ENCODE results near the gene NRIP1.

NRIP1 gene

GRCh38 chr21:15001113-15001512 lies 63.7 kb downstream of the NRIP1 start:
- no peak for TF ChIP-seq CTCF (IDR thresholded peaks at IDR 0.05; ENCODE audit: low read depth, low read length, missing control alignments)
- H3K4me3 ChIP-seq (ENCODE audit: low read depth, low read length), result no peak overlapping the region
- DNase-seq (ENCODE audit: low read depth), result no peak
- in situ Hi-C loops (cut with HindIII; ENCODE audit: low sequenced_read_pairs), result no loop called here

GRCh38 chr21:15000081-15000480 lies 64.7 kb downstream of the NRIP1 start:
- no peak for TF ChIP-seq CTCF (IDR thresholded peaks at IDR 0.05; ENCODE audit: low read depth, low read length, missing control alignments)
- DNase-seq (ENCODE audit: low read depth), result peak; percentile 68

GRCh38 chr21:14998784-14999183 lies 66.0 kb downstream of the NRIP1 start:
- DNase-seq (ENCODE audit: low read depth), result no peak
- in situ Hi-C loops (cut with HindIII; ENCODE audit: low sequenced_read_pairs), result no loop called here
- H3K4me3 ChIP-seq (ENCODE audit: low read depth, low read length), result no peak overlapping the region
- no peak for TF ChIP-seq CTCF (IDR thresholded peaks at IDR 0.05; ENCODE audit: low read depth, low read length, missing control alignments)

More at GRCh38 chr21:15000081-15000480, 64.7 kb downstream of the NRIP1 start:
- in situ Hi-C loops (cut with HindIII; ENCODE audit: low sequenced_read_pairs), result no loop called here
- no peak overlapping the region for H3K4me3 ChIP-seq (ENCODE audit: low read depth, low read length)

- no peak for DNase-seq (ENCODE audit: low read depth)
- no peak for TF ChIP-seq CTCF (IDR thresholded peaks at IDR 0.05; ENCODE audit: low read depth, low read length, missing control alignments)
- H3K4me3 ChIP-seq (ENCODE audit: low read depth, low read length), result no peak overlapping the region
- in situ Hi-C loops (cut with HindIII; ENCODE audit: low sequenced_read_pairs), result no loop called here
These were observed 66.5 kb downstream of the NRIP1 start for GRCh38 chr21:14998336-14998735.

GRCh38 chr21:14995695-14996490 lies 68.9 kb downstream of the NRIP1 start:
- no peak for TF ChIP-seq CTCF (IDR thresholded peaks at IDR 0.05; ENCODE audit: low read depth, low read length, missing control alignments)
- no peak overlapping the region for H3K4me3 ChIP-seq (ENCODE audit: low read depth, low read length)
- in situ Hi-C loops (cut with HindIII; ENCODE audit: low sequenced_read_pairs), result no loop called here
- DNase-seq (ENCODE audit: low read depth), result peak; percentile 73

GRCh38 chr21:14995226-14995625 lies 69.6 kb downstream of the NRIP1 start:
- in situ Hi-C loops (cut with HindIII; ENCODE audit: low sequenced_read_pairs), result no loop called here
- DNase-seq (ENCODE audit: low read depth), result no peak
- no peak overlapping the region for H3K4me3 ChIP-seq (ENCODE audit: low read depth, low read length)
- no peak for TF ChIP-seq CTCF (IDR thresholded peaks at IDR 0.05; ENCODE audit: low read depth, low read length, missing control alignments)

All from astrocyte of the cerebellum (primary cell).